Stromal cell of bone marrow (primary cell): Measurements from ENCODE around the gene KCNIP1.
A peak's percentile ranks its signal among the peaks of the same experiment; 100 is the strongest.

Source experiments
- DNase-seq: peaks from one replicate; pipeline ENCODE4 v3.0.0-alpha.2; 2012; ENCODE audit warnings: low read depth

The KCNIP1 gene

GRCh38 chr5:170503990-170504596 is at the start of gene KCNIP1:
TSS of gene KCNIP1 (plus strand) at chr5:170504020.
- DNase-seq, result no peak

- no peak for DNase-seq
Observed at GRCh38 chr5:170463426-170463825, 40.4 kb upstream of the KCNIP1 start.

DNA sequence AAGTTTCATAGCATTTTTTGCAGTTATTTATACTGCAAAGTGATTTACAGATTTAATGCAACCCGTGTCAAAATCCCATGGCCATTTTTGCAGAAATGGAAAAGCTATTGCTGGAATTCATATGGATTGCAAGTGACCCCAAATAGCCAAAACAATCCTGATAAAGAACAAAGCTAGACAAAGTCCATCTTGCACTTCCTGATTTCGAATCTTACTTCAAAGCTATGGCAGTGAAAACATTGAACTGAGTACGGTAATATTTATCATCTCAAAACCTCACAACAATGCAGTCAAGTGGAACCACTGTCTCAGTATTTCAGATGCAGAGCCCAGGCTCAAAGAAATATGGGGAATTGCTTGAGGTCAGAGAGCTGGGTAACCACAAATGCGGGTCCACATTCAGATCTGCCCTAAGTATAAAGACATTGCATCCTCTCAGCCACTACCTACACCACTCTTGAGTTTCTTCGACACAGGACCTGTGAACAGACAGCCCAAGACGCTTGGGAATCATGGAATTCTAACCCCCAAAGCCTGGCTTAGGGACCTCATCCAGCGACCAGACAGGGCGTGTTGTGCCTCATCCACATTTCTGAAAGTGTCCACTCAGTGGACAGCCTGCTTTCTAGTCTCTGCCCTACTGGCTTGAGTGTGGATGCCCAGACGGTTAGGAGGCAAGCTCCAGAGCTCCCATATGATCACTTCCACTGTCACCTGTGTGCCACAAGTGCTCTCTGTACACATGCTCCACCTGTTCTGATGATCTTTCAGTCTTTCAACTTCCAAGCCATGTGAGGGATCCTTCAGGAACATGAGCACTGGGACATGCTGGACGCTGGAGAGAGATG is 39.3 kb upstream of the KCNIP1 start:
- DNase-seq, result no peak

GRCh38 chr5:170466553-170466952 is 37.3 kb upstream of the KCNIP1 start:
- no peak for DNase-seq

DNA sequence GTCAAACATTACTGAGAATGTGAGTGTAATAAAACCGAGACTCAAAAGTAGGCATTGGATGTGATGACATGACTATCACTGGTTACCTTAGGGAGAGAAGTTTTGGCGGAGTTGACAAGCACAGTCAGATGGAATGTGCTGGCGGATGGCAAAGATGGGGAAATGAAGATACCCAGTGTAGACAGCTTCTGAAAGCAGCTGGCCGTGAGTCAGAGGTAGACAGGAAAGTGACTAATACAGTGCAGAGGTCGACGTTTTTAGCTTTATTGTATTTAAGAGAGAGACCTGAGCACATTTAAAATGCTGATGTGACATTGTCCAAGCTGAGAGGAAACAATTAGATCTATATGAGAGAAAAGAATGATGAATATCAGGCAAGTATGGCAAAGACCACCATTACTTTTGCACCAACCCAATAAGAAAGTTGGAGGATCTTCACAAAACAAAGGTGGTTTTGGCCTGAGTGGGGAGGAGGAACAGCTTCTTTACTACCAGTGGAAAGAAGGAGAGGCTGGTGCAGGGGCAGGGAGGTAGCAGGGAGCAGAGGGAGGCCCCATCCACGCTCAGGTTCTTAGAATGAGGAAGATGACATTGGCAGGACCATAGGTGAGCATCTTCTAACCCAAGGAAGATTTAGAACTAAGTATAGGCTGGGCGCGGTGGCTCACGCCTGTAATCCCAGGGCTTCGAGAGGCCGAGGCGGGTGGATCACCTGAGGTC is 36.7 kb upstream of the KCNIP1 start:
- DNase-seq, result peak; percentile 72

- no peak for DNase-seq
Observed at GRCh38 chr5:170468633-170469285, 35.1 kb upstream of the KCNIP1 start.

DNA sequence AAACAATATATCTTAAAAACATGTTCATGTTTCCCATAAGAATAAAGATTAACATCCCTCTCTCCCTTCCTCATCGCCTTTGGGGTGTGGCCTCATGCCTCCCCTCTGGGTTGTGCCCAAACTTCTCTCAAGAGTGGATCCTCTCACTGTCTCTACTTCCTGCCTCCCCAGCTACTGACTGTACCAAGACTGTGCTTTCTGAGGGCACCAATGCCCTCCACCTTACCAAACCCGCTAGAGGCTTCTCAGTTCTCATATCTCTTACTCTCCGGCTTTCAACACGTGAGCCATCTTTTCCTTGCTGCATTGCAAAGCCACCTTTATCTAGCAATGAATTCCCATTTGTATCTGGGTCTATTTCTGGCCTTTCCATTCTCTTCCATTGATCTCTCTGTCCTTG is 34.4 kb upstream of the KCNIP1 start:
- DNase-seq, result no peak

GRCh38 chr5:170470275-170470674 is 33.5 kb upstream of the KCNIP1 start:
- no peak for DNase-seq

DNA sequence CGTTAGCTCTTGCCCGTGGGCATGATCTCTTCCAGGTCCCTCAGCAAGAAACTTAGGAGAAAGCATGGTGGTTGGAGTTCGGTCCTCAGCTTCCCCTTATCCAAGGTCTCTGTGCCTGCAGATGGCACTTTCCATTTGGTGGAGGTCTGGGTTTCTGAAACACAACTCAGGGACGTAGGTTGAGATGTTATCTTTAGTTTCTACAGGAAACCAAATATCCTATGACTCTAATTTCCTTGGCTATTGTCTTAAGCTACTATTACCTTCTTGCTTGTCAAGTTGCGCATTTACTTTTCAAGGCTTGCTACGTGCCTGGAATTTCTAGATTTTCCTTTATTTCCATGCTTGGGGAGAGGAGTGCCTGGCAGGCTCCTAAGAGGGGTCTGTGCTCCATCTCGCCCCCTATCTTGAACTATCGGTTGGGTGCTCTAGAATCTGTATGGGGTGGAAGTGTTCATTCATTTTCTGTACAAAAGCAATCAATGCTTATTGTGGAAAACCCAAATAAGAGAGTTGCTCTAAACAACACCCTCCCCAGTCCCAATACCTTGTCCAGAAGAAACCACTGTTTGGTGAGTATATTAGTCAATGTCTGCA is 32.9 kb upstream of the KCNIP1 start:
- no peak for DNase-seq

GRCh38 chr5:170471551-170472178 is 32.2 kb upstream of the KCNIP1 start:
- DNase-seq, result no peak

- no peak for DNase-seq
Observed at GRCh38 chr5:170473642-170474041, 30.2 kb upstream of the KCNIP1 start.

DNA sequence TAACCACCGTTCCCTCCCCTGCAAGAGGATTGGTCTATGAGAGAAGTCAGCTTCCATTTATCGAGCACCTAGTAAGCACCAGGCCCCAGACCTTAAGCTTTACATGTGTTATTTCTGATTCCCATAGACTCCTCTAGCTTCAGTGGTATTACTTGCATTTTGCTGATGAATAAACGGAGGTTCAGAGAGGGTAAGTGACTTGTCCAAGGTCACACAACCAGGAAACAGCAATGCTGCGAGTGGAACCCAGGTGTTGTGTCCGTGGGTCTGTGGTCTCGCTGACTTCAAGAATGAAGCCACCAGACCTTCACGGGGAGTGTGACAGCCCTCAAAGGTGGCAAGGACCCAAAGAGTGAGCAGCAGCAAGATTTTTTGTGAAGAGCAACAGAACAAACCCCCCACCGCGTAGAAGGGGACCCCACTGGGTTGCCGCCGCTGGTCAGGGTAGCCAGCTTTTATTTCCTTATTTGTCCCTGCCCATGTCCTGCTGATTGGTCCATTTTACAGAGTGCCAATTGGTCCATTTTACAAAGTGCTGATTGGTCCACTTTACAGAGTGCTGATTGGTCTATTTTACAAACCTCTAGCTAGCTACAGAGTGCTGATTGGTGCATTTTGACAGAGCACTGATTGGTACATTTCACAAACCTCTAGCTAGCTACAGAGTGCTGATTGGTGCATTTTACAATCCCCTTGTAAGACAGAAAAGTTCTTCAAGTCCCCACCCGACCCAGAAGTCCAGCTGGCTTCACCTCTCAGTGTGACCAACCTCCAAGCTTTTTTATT is 29.1 kb upstream of the KCNIP1 start:
- DNase-seq, result no peak

DNA sequence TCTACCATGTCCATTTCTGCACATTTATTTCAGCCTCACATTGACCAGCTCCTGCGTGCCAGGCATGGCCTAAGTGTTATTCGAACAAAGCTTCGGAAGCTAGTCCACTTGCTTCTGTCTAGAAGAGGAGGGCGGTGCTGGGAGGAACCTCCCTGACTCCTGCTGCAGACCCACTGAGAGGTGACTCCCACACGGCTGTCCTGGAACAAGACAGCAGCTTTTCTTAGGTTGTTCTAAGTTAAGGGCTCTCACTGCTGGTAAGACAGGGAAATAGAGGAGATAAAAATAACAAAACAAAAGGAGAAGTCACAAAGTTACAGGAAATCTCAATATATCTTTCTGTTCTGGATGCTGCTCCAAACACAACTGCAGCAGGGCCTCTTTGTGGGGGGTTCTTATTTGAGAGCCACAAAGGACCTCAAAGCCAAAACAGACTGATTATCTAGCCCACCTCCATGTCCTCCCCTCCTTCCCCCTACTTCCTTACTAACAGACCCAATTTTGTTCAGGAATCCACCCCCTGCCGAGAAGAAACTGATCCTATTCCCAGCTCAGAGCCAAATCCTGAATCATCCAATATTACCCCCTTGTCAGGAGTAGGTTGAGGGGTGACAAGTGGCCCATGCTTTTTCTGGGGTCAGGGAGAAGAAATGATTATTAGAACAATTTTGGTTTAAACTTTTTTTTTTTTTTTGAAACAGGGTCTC is 28.4 kb upstream of the KCNIP1 start:
- no peak for DNase-seq

GRCh38 chr5:170476704-170477103 is 27.1 kb upstream of the KCNIP1 start:
- DNase-seq, result no peak

- no peak for DNase-seq
Observed at GRCh38 chr5:170477906-170478305, 25.9 kb upstream of the KCNIP1 start.

- DNase-seq, result no peak
Observed at GRCh38 chr5:170478306-170478705, 25.5 kb upstream of the KCNIP1 start.

DNA sequence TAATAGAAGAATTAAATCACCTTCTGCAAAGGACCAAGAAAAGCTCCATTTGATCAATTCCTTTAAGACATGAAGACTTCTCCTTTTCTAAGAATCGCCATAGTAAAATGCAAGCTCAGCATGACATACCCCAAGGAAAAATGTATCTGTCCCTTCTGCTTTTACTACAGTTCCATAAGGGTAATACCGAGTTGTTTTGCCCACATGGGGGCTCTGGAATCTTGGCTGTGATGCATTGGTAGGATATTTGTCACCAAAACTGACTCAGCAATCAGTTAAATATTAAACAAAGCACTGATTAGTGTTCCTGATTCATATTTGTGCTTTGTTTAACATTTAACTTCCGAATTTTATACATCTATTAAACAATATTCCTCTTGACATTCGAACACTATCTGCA is 24.3 kb upstream of the KCNIP1 start:
- no peak for DNase-seq

GRCh38 chr5:170480260-170480659 is 23.6 kb upstream of the KCNIP1 start:
- no peak for DNase-seq

DNA sequence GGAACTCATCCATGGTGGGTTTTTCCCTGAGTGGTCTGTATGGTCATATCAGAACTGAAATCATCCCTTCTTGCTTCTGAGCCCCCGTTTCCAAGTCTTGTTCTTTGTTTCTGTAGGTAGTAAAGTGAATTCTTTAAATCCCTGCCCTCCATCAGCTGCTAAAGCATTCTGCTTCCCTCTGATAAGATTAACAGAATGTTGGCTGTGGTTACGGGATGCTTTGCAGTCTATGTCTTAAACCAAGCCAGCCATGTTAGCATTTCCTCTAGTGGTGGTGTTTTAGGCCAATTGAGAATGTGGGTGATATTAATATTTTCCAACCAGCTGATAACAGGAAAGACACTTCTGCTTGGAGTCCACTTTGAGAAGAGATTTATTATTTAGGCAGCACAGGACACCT is 22.0 kb upstream of the KCNIP1 start:
- no peak for DNase-seq

DNA sequence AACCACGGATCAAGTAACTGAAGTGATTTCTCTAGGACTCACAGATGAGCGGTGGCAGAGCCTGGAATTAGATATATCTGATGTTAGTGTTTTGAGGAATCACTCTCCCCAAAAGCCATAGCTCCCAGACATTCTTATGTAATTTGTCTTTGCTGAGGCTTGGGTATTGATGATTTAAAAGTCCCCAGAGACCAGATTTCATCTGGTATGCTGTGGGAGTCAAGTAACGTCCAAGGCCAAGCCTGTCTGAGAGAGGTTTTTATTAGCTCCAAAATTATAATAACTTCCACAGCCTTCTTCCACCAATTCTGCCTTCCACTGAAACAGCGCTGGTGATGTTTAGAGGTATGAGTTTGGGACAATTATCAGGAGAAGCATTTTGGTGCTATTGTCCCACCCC is 21.3 kb upstream of the KCNIP1 start:
- no peak for DNase-seq
